PFSK-1 (cell line): ENCODE results near the gene ERAP2.

Source experiments
- FOXP2 ChIP-seq: optimal IDR thresholded peaks from 2 replicates; pipeline ENCODE3; 2011; ENCODE audit warnings: borderline replicate concordance, control low read depth, inconsistent platforms; ENCODE audit not compliant: insufficient read depth; ENCODE audit errors: extremely low read length, extremely low read depth
- TAF1 ChIP-seq: IDR thresholded peaks from 2 replicates; pipeline ENCODE4 v1.6.1; 2012; ENCODE audit warnings: low read length, control low read depth, borderline replicate concordance; ENCODE audit not compliant: insufficient read depth

GRCh38 chr5:96943799-96944198, 67.5 kb downstream of the ERAP2 start:
- TF ChIP-seq FOXP2 (no peak), TAF1 (no peak)
